ENCODE data around the gene RAB5A.

The RAB5A gene

GRCh38 chr3:19931767-19932188 lies 15.1 kb upstream of the RAB5A start:
- TF ChIP-seq CTCF (IDR thresholded peaks at IDR 0.05; ENCODE audit: insufficient read depth, low read length, missing control alignments) = no peak
- POLR2A ChIA-PET = no interaction called here
- DNase-seq (ENCODE audit: low read depth, low spot score) = no peak
- H3K4me3 ChIP-seq (ENCODE audit: low read depth, low read length) = no peak overlapping the region
- CTCF ChIA-PET = no interaction called here

- TF ChIP-seq CTCF (IDR thresholded peaks at IDR 0.05; ENCODE audit: insufficient read depth, low read length, missing control alignments) = no peak
- H3K4me3 ChIP-seq (ENCODE audit: low read depth, low read length) = no peak overlapping the region
- ChIA-PET CTCF (no interaction called here), POLR2A (no interaction called here)
- DNase-seq (ENCODE audit: low read depth, low spot score) = no peak
Measured at GRCh38 chr3:19932422-19932821, 14.5 kb upstream of the RAB5A start.

GRCh38 chr3:19934098-19934566 lies 12.8 kb upstream of the RAB5A start, which contains the start of gene EFHB:
EFHB (minus strand) TSS chr3:19934217; CDS start chr3:19934018, 199 bp downstream.
- CTCF ChIA-PET = no interaction called here
- no peak within 1 kb of the TSS for H3K4me3 ChIP-seq (ENCODE audit: low read depth, low read length)
- no peak for TF ChIP-seq CTCF (IDR thresholded peaks at IDR 0.05; ENCODE audit: insufficient read depth, low read length, missing control alignments)
- POLR2A ChIA-PET = no interaction called here
- no peak for DNase-seq (ENCODE audit: low read depth, low spot score)

- TF ChIP-seq CTCF (IDR thresholded peaks at IDR 0.05; ENCODE audit: insufficient read depth, low read length, missing control alignments) = no peak
- H3K4me3 ChIP-seq (ENCODE audit: low read depth, low read length) = no peak overlapping the region
- ChIA-PET CTCF (interaction anchor here (1.6 kb wide), 1 partner anchor 51 kb away, joined by 4 read pairs; no protein-coding TSS in a partner anchor), POLR2A (interaction anchor here (0.6 to 0.9 kb wide), 2 partner anchors 48 to 252 kb away, joined by 3 read pairs; no protein-coding TSS in a partner anchor)
- DNase-seq (ENCODE audit: low read depth, low spot score) = no peak
Measured at GRCh38 chr3:19937459-19938294, 9.2 kb upstream of the RAB5A start.

- DNase-seq (ENCODE audit: low read depth, low spot score) = no peak
- POLR2A ChIA-PET = no interaction called here
- CTCF ChIA-PET = interaction anchor here (1.6 kb wide), 1 partner anchor 52 kb away, joined by 4 read pairs; no protein-coding TSS in a partner anchor
- no peak overlapping the region for H3K4me3 ChIP-seq (ENCODE audit: low read depth, low read length)
- TF ChIP-seq CTCF (IDR thresholded peaks at IDR 0.05; ENCODE audit: insufficient read depth, low read length, missing control alignments) = no peak
Measured at GRCh38 chr3:19938295-19938627, 8.6 kb upstream of the RAB5A start.

- ChIA-PET POLR2A (no interaction called here), CTCF (no interaction called here)
- no peak for DNase-seq (ENCODE audit: low read depth, low spot score)
- H3K4me3 ChIP-seq (ENCODE audit: low read depth, low read length) = no peak overlapping the region
- no peak for TF ChIP-seq CTCF (IDR thresholded peaks at IDR 0.05; ENCODE audit: insufficient read depth, low read length, missing control alignments)
Measured at GRCh38 chr3:19940643-19941042, 6.3 kb upstream of the RAB5A start.
